GM10248 (cell line): ENCODE results near the gene MISP.

ENCODE experiments used
- CTCF ChIA-PET: fragments of 300-600 bp; sonication (Branson Sonifier 250); formaldehyde crosslinking; extraction: SDS; loops from one replicate; lab custom pipeline; 2021; ENCODE audit warnings: antibody characterized with exemption; lab: Yijun Ruan, JAX
- POLR2A ChIA-PET: fragments of 350-650 bp; sonication (Branson Sonifier 250); formaldehyde crosslinking; extraction: SDS; loops from one replicate; lab custom pipeline; 2020; ENCODE audit warnings: antibody characterized with exemption; lab: Yijun Ruan, JAX
- DNase-seq: peaks from one replicate; pipeline ENCODE4 v3.0.0; 2012; ENCODE audit errors: extremely low spot score
- CTCF ChIP-seq: IDR thresholded peaks from 2 replicates; pipeline ENCODE4 v1.5.1; 2012; ENCODE audit warnings: mild to moderate bottlenecking, low read depth; ENCODE audit errors: extremely low read depth, missing control alignments, control extremely low read depth

MISP gene

GRCh38 chr19:804419-805165 is 53.7 kb downstream of the MISP start:
- TF ChIP-seq CTCF, result no peak
- ChIA-PET POLR2A (no interaction called here), CTCF (no interaction called here)
- DNase-seq, result no peak

GRCh38 chr19:805166-805551 is 54.2 kb downstream of the MISP start:
- no peak for DNase-seq
- ChIA-PET POLR2A (no interaction called here), CTCF (no interaction called here)
- no peak for TF ChIP-seq CTCF

GRCh38 chr19:805600-806550 is 55.0 kb downstream of the MISP start:
- POLR2A ChIA-PET, result no interaction called here
- DNase-seq, result no peak
- CTCF ChIA-PET, result no interaction called here
- no peak for TF ChIP-seq CTCF

GRCh38 chr19:806815-807421 is 56.0 kb downstream of the MISP start:
- POLR2A ChIA-PET, result no interaction called here
- CTCF ChIA-PET, result no interaction called here
- no peak for DNase-seq
- TF ChIP-seq CTCF, result no peak

GRCh38 chr19:807627-808422 is 56.9 kb downstream of the MISP start:
- DNase-seq, result no peak
- POLR2A ChIA-PET, result interaction anchor here (1.0 kb wide), 1 partner anchor 99 kb away, joined by 3 read pairs; no protein-coding TSS in a partner anchor
- no peak for TF ChIP-seq CTCF
- CTCF ChIA-PET, result no interaction called here
